Panc1 (cell line): ENCODE results near the gene VSX2. TPM values are rescaled to one million over a fixed set of nuclear protein-coding genes. Genes with fewer than 3 reads are reported as not detected.

ENCODE experiments used
- ATAC-seq: fragments of 200-7000 bp; cut with Tn5 transposase; 2 replicates; pipeline ENCODE4 v1.9.1; 2020; ENCODE audit warnings: mild to moderate bottlenecking, moderate library complexity
- BruUV-seq: library from RNA; stranded (reverse); fragments of 400-500 nt; replicated peaks from 2 replicates; lab custom pipeline; 2021; lab: Mats Ljungman, UMichigan
- CTCF ChIA-PET: fragments of 300-600 bp; sonication (Branson Sonifier 250); formaldehyde crosslinking; loops from one replicate; lab custom pipeline; 2022; ENCODE audit warnings: antibody characterized with exemption; lab: Charles Lee
- POLR2A ChIA-PET: fragments of 300-600 bp; sonication (Branson Sonifier 250); formaldehyde crosslinking; loops from one replicate; lab custom pipeline; 2022; ENCODE audit warnings: antibody characterized with exemption; lab: Charles Lee
- DNase-seq: peaks from one replicate; pipeline ENCODE4 v3.0.0-alpha.2; 2010; ENCODE audit warnings: low read depth, low spot score
- H3K27ac ChIP-seq: 2 replicates; pipeline ENCODE4 v1.5.1; 2011; ENCODE audit warnings: mild to moderate bottlenecking, low read length, inconsistent platforms
- H3K27me3 ChIP-seq: fragments of 200-500 bp; sonication (Bioruptor generic); 2 replicates; pipeline ENCODE4 v1.6.0; 2014; ENCODE audit warnings: low read length, inconsistent platforms; ENCODE audit not compliant: control insufficient read depth, insufficient read depth
- H3K36me3 ChIP-seq: fragments of 200-500 bp; sonication (Bioruptor generic); 2 replicates; pipeline ENCODE4 v1.5.1; 2014; ENCODE audit warnings: inconsistent platforms, mild to moderate bottlenecking, low read length, moderate library complexity; ENCODE audit not compliant: control insufficient read depth, insufficient read depth
- H3K4me1 ChIP-seq: 2 replicates; pipeline ENCODE4 v1.5.1; 2011; ENCODE audit warnings: inconsistent platforms, mild to moderate bottlenecking, low read length, moderate library complexity; ENCODE audit not compliant: control insufficient read depth, insufficient read depth
- H3K4me3 ChIP-seq, 2 experiments: 2 replicates each; pipeline ENCODE4 v1.5.1; 2011 to 2012; ENCODE audit warnings: low read depth in 2 of 2, low read length in 2 of 2, mild to moderate bottlenecking in 2 of 2, inconsistent platforms in 1 of 2, moderate library complexity in 1 of 2
- H3K9me3 ChIP-seq: fragments of 200-500 bp; sonication (Bioruptor generic); 2 replicates; pipeline ENCODE4 v1.5.1; 2014; ENCODE audit warnings: low read depth, mild to moderate bottlenecking, inconsistent platforms, low read length, moderate library complexity; ENCODE audit not compliant: control insufficient read depth, insufficient read depth
- CTCF ChIP-seq: fragments of 450-650 bp; IDR thresholded peaks from 2 replicates; pipeline ENCODE4 v1.5.1; 2017; ENCODE audit warnings: mild to moderate bottlenecking
- POLR2AphosphoS5 ChIP-seq: IDR thresholded peaks from 2 replicates; pipeline ENCODE4 v1.6.1; 2012; ENCODE audit warnings: mild to moderate bottlenecking, low read depth, low read length, moderate library complexity
- REST ChIP-seq, 2 experiments: IDR thresholded peaks; 2 replicates each; pipeline ENCODE4 v1.6.1; 2011 to 2012; ENCODE audit warnings: low read depth in 2 of 2, control low read depth in 1 of 2, low read length in 1 of 2, mild to moderate bottlenecking in 1 of 2, moderate library complexity in 1 of 2; ENCODE audit not compliant: insufficient read depth in 1 of 2
- SIN3A ChIP-seq: IDR thresholded peaks from 2 replicates; pipeline ENCODE4 v1.6.1; 2012; ENCODE audit warnings: low read depth, mild to moderate bottlenecking, low read length, moderate library complexity, borderline replicate concordance; ENCODE audit not compliant: insufficient read depth
- TCF7L2 ChIP-seq: IDR thresholded peaks from 2 replicates; pipeline ENCODE4 v1.6.1; 2011; ENCODE audit warnings: mild to moderate bottlenecking, low read depth, low read length, inconsistent platforms
- in situ Hi-C: cut with HindIII; loops from 2 replicates; pipeline ENCODE4 v1.10.0; 2016; ENCODE audit warnings: low sequenced_read_pairs, low pct_unique_long_range_greater_than_20kb
- intact Hi-C: fragments of 100-400 bp; cut with micrococcal nuclease; formaldehyde crosslinking; loops from one replicate; pipeline ENCODE4 v1.10.0; 2022; ENCODE audit not compliant: unreplicated experiment
- total RNA-seq: library from RNA; stranded (reverse); gene quantifications from one replicate; pipeline ENCODE4 v1.2.1, GENCODE V29; 2021; ENCODE audit not compliant: unreplicated experiment

Gene VSX2
- total RNA-seq, 1 experiment from 2014 or later = not detected

- ChIA-PET POLR2A (no interaction called here), CTCF (no interaction called here)
- no peak overlapping the region for H3K27ac ChIP-seq
- no peak overlapping the region for H3K4me3 ChIP-seq
- TF ChIP-seq REST (IDR thresholded peaks at IDR 0.05; ENCODE audit: insufficient read depth in 1 of 2, low read depth in 2 of 2, low read length in 1 of 2) = no peak
- no peak for TF ChIP-seq SIN3A
- TF ChIP-seq CTCF = no peak
- no peak for TF ChIP-seq TCF7L2
- TF ChIP-seq POLR2AphosphoS5 = no peak
- in situ Hi-C loops = no loop called here
- no peak for DNase-seq
- intact Hi-C loops = no loop called here
- no peaks in the 10 kb centered on the region for H3K36me3 ChIP-seq
- ATAC-seq = no peak
- H3K4me1 ChIP-seq = no peaks in the 10 kb centered on the region
- BruUV-seq = no TSS peak
- H3K9me3 ChIP-seq = no peaks in the 10 kb centered on the region
- no peaks in the 10 kb centered on the region for H3K27me3 ChIP-seq
Measured at GRCh38 chr14:74260525-74261233, 21.4 kb downstream of the VSX2 start.

- POLR2A ChIA-PET = no interaction called here
- DNase-seq (no peak), ATAC-seq (no peak)
- CTCF ChIA-PET = no interaction called here
- intact Hi-C loops = no loop called here
- BruUV-seq = no TSS peak
- H3K4me1 ChIP-seq = no peaks in the 10 kb centered on the region
- no peak for TF ChIP-seq REST (IDR thresholded peaks at IDR 0.05; ENCODE audit: insufficient read depth in 1 of 2, low read depth in 2 of 2, low read length in 1 of 2)
- no peak for TF ChIP-seq CTCF
- no peak for TF ChIP-seq TCF7L2
- no peak for TF ChIP-seq SIN3A
- no peak for TF ChIP-seq POLR2AphosphoS5
- no peak overlapping the region for H3K27ac ChIP-seq
- H3K4me3 ChIP-seq = no peak overlapping the region
- H3K27me3 ChIP-seq = no peaks in the 10 kb centered on the region
- no peaks in the 10 kb centered on the region for H3K9me3 ChIP-seq
- in situ Hi-C loops = no loop called here
- H3K36me3 ChIP-seq = no peaks in the 10 kb centered on the region
Measured at GRCh38 chr14:74261288-74261687, 22.0 kb downstream of the VSX2 start.
